GM15510 (cell line): ENCODE data around the gene ZBTB8B.

ENCODE experiments used
- POLR2A ChIP-seq: IDR thresholded peaks from 3 replicates; pipeline ENCODE4 v1.6.1; 2011; ENCODE audit warnings: borderline replicate concordance; ENCODE audit not compliant: insufficient read length; ENCODE audit errors: extremely low read depth

Gene ZBTB8B

DNA sequence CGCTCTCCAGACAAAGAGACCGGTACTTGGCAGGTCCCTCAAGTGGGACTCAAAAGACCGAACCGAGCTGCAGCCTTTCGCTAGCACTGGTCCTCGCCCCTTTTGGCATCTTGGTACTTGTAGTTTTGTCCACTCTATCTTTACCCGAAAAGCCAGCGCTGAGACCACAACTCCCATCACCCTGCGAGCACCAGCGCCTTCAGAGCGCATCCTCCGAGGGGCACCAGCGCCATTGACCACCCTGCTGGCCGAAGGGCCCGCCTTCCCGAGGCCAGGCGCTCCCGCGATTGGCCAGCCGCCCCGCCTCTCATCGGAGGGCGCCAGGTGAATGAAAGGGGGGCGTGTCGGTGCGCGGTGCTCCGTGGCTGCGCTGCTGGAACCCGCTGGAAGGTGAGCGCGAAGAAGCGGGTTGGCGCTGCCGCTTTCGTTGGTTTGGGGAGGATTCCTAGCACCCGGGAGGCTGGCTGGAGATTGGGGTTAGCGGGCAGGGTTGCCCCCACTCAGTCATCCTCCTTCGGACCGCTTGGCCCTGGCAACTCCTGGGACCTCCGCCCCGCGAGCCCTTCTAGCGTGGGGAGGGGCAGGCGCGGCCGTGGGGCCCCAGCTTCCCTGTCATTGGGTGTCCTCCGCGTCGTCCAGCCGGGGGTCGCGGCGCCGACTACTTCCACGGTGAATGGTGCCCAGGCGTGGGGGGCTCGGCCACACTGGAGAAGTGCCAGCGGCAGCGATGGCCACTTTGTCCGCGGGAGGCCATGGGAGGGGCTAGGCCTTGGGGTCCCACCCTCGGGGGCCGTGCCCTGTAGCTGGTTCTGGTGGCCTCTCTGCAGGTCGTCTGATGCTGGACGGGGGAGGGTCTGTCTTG is at the start of gene ZBTB8B:
ZBTB8B (plus strand) TSS at position 357 of the 862 bp plus-strand sequence. CDS start 5,553 bp downstream, outside the sequence.
- no peak for TF ChIP-seq POLR2A

DNA sequence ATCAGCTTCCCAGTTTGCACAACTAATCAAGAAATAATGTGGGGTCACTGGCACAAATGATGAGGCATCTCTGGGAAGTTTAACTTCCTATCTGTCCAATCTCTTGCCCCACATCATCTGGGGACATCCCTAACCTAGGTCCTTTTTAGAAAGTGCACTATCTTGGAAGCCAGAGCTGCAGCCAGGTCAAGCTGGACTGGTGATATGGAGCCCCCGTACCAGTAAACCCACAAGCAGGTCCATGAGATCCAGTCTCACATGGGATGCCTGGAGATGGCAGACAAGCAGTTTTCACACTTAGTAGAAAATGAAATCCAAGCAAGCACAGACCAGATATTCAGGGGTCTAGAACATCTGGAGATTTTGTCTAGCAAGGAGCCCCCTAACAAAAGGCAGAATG is 43.1 kb upstream of the ZBTB8B start:
- TF ChIP-seq POLR2A = no peak

DNA sequence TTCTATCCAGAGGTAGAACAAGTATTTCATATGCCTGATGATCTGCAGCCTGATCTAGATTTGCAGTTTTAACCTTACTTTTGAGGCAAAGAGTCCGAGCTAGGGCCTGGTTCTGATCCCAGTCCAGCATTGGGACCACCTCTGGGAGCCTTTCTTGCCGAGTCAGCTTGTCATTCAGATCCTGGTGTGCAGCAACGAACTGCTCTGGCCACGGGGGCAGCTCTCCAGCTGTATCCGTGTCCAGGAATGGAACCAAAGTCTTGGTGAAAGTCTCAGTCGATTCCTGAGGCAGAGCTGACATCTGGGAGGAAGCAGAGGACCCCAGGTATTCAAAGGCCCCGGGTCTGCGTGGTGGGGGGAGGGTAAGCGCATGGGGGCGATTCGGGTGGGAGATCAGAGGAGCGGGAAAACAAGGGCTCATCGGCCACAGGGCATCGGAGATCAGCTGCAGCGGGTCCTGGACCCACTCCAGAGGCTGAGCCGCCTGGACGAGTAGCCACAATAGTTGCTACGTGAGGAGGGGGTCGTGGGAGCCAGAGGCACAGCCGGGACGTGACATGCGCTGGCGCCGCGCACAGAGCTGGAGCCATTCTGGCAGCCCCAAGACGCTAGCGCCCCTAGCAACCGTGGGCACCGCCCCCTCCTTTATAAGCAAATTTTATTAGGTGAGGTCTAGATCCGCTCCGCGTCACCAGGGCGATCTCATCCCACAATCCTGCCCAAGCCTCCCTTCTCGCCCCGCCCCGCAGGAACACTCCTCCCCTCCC is 38.2 kb upstream of the ZBTB8B start:
- TF ChIP-seq POLR2A = no peak

DNA sequence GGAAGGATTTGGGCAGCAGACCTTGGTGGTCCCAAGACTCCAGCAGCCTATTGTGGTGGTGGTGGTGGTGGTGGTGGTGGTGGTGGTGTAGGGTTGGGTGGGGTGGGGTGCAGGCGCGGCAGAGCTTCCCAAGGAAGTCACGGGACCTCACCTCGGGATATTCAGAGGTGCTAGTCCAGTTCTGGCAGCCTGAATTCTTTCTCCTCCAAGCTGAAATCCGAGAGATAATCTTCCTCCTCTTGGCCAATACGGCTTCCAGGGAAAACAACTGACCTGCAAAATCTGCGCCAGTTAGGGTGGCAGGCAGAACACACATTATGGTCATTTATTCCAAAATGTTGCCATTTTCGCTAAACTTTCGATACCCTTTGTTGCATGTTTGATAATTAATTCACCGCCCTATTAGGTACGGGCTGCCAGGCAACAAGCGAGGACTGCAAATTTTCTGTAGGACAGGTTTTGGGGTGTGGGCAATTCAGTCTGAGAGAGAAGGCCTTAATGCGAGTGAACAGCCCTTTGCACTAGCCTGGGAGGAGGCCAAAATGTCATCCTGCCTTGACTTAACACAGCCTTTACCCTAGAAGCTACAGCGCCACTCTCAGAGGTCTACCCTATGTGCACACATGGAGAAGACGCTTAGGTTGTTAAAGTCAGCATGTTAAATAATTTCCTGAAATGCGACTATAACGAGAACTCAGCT is 37.5 kb upstream of the ZBTB8B start:
- TF ChIP-seq POLR2A = no peak

DNA sequence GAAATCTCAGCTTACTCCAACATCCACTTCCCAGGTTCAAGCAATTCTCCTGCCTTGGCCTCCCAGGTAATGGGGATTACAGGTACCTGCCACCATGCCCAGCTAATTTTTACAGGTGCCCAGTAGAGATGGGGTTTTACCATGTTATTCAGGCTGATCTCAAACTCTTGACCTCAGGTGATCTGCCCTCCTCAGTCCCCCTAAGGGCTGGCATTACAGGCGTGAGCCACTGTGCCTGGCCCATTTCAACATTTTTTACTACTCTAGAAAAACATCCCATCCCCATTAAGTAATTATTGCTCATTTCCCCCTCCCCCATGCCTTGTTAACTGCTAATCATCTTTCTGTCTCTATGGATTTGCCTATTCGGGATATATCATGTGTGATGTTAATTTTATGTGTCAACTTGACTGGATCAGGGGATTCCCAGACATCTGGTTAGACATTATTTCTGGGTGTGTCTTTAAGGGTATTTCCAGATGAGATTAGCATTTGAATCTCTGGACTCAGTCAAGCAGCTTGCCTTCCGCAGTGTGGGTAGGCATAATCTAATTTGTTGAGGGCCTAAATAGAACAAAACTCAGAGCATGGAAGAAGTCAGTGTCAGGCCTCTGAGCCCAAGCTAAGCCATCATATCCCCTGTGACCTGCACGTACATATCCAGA is 33.0 kb upstream of the ZBTB8B start:
- TF ChIP-seq POLR2A = no peak

DNA sequence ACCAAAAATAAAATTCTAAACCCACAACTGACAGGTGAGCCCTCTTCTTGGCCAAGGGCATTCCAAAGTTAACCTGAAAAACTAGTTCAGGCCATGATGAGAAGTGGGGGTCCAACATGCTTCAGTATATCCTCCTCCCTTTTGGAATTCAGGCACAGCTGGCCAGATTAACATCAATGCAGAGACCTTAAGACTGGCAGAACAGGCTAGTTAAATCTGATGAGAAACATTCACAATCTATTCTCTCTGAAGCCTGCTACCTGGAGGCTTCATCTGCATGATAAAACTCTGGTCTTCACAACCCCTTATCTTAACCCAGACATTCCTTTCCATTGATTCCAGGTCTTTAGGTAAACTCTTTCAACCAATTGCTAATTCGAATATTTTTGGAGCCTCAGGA is 26.7 kb upstream of the ZBTB8B start:
- TF ChIP-seq POLR2A = no peak

DNA sequence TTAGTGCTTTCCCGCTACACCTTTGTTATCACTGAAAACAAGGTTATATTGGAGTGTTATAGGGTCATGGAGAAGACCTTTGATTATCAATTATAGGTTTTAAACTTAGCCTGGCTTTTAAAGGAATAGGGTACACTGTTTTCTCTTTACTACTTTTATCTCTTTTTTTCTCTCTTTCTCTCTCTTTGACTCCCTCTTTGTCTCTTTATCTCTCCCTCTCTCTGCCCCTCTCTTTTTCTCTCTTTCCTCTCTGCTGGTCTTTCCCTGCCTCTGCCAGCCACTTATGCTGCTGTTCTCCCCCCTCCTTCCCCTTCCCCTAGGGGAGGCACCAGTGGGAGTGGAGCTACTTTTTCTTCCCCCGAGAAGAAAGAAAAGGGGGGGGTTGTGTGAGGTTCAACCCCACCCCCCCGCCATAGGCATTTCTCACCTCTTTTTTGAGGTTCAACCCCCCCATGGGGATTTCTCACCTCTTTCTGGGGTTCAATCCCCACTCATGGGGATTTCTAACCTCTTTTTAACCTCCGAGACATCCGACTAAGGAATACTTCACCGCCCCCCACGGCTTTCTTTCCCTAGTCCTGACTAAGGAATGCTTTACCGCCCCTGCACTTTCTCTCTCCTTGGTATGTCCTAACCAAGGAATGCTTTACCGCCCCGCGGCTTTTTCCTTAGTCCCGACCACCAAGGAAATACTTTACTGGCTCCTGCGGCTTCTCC is 17.2 kb upstream of the ZBTB8B start:
- no peak for TF ChIP-seq POLR2A

DNA sequence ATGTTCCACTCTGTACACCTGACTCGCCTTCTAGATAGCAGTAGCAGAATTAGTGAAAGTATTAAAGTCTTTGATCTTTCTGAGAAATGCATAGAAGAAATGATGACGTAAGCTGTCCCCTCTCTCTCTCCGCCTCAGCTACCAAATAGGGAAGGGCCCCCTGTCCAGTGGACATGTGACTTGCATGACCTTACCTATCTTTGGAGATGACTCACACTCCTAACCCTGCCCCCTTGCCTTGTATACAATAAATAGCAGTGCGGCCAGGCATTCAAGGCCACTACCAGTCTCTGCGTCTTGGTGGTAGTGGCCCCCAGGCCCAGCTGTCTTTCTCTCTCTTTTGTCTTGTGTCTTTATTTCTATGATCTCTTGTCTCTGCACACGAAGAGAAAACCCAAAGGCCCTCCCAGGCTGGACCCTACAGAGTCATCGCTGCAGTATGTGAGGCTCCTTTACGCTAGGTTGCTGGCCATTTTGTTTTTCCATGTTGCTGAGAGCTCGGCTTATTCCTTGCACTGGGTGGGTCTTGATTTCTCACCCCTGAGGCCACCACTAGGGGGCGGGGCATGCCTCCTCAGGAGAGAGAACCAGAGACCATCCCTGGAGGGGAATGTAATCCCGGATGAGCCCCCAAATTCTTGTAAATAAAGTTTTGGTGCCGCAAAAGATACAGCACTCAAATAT is 16.0 kb upstream of the ZBTB8B start:
- no peak for TF ChIP-seq POLR2A

DNA sequence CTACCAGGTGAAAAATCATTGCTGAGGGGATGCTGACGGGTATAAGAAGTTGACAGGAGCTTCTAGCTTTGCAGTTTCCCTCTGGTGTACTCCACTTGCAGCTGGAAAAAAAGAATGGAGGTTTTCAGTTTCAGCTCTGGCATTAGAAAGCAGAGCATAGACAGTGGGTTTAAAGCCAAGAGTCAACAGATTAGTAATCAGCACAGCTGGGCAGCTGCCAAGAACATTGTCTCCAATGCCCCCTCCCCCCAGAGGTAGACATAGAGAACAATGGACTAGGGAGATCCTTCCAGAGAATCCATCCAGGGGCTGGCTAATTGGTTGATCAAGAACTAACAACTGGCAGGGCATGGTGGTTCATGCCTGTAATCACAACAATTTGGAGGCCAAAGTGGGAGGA is 10.1 kb upstream of the ZBTB8B start:
- no peak for TF ChIP-seq POLR2A

DNA sequence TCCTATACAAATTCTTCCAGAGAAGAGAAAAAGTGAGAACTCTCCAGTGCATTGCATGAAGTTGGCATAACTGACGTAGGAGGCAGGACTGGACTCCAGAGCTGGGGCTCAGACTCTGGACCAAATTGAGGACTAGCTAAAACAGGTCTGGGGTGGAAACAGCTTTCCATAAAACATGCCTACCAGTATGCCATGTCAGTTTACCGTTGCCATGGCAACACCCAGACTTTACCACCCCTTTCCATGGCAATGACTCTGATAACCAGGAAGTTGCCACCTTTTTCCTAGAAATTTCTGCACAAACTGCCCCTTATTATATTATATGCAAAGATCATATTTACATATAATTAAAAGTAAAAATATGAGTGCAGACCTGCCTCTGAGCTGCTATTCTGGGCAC is 8.9 kb upstream of the ZBTB8B start:
- no peak for TF ChIP-seq POLR2A

DNA sequence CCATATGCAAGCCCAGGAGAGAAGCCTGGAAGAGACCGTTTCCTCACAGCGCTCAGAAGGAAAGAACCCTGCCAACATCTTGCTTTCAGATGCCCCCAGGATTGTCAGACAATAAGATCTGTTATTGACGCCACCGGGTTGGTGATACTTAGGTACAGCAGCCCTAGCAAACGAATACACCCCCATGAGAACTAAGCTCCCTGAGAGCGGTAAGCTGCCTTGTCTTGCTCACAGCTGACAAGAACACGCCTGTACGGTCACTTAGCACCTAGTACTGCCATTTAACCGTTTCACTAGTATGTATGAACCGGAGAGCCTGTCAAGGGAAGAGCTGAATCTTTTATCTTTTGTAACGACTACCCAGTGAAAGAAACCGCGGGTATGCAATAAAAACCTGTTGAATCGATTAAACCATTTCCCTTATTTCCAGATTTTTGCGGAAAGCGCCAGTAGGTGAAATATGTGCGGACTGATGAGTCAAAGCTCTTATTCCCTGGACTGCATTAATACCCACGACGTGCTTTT is 619 bp upstream of the ZBTB8B start:
- TF ChIP-seq POLR2A = no peak

DNA sequence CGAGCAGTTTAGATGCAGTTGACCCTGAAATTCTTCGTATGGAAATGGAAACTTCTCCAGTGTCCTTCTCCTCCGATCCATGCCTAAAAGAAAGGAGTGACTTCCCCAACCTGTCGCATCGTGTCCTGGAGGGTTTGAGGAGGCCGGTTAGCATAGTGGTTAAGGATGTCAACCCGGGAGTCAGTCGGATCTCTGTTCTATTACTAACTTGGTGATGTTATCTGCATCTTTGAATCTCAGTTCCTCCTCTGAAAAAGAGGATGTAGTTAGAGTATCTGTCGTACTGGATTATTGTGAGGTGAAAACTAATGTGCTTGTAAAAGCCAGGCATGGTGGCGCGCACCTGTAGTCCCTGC is 684 bp downstream of the ZBTB8B start:
- no peak for TF ChIP-seq POLR2A

DNA sequence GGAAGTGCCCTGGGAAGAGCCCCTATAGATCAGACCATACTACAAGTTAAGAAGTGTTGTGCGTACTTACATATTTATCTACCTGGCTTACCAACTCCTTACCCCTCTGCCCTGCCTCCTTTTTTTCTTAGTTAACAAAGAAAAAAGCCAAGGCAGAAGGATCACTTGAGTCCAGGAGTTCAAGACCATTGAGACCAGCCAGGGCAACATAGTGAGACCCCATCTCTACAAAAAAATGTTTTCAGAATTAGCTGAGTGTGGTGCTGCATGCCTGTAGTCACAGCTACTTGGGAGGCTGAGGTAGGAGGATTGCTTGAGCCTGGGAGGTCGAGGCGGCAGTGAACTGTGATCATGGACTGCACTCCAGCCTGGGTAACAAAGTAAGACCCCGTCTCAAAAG is 1.9 kb downstream of the ZBTB8B start:
- no peak for TF ChIP-seq POLR2A

DNA sequence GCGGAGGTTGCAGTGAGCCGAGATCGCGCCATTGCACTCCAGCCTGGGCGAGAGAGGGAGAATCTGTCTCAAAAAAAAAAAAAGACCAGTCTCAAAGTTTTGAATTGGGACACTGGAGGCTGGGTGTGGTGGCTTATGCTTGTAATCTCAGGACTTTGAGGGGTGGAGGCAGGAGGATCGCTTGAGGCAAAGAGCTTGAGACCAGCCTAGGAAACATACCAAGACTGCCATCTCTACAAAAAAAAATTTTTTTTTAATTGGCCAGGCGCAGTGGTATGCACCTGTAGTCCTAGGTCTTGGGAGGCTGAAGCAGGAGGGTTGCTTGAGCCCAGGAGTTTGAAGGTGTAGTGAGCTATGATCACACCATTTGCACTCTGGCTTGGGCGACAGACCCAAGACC is 3.9 kb downstream of the ZBTB8B start:
- no peak for TF ChIP-seq POLR2A

DNA sequence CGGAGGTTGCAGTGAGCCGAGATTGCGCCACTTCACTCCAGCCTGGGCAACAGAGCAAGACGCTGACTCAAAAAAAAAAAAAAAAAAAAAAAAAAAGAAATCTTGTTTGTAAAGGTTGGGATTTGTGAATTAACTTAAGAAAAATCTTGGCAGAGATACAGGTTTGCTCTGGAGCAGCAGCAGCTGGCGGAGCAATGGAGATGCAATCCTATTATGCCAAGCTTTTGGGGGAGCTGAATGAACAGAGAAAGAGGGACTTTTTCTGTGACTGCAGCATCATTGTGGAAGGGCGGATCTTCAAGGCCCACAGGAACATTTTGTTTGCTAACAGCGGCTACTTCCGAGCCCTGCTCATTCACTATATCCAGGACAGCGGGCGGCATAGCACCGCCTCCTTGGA is 5.6 kb downstream of the ZBTB8B start:
- TF ChIP-seq POLR2A = no peak
